22Rv1 (cell line): ENCODE measurements around the gene SOX5.

Source experiments
- ZFX ChIP-seq: fragments of 450-650 bp; IDR thresholded peaks from 2 replicates; pipeline ENCODE4 v1.6.1; 2017; ENCODE audit warnings: antibody characterized with exemption, borderline replicate concordance
- TF ChIP-seq, protein P1 (sequence below): fragments of 450-650 bp; IDR thresholded peaks from 2 replicates; pipeline ENCODE4 v1.5.1; 2017; ENCODE audit warnings: mild to moderate bottlenecking

DNA sequence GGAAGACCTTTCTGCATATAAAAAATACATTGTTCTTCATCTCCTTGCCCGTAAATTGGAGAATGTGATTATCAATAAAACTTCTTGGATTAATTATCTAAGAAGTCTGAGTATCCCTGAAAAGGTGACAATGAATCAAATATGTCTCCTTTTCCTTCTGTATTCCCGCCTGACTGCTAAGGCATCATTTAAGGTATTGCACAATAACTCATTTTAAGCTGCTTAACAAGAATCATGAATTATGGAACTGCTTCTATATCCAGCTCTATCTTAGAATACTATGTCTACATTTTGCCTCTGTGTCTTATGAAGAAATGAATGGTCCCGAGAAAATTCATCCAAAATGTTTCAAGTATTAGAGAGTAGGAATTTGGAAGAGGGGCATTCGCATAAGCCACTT, 294.4 kb downstream of the SOX5 start:
- TF ChIP-seq, protein P1, sequence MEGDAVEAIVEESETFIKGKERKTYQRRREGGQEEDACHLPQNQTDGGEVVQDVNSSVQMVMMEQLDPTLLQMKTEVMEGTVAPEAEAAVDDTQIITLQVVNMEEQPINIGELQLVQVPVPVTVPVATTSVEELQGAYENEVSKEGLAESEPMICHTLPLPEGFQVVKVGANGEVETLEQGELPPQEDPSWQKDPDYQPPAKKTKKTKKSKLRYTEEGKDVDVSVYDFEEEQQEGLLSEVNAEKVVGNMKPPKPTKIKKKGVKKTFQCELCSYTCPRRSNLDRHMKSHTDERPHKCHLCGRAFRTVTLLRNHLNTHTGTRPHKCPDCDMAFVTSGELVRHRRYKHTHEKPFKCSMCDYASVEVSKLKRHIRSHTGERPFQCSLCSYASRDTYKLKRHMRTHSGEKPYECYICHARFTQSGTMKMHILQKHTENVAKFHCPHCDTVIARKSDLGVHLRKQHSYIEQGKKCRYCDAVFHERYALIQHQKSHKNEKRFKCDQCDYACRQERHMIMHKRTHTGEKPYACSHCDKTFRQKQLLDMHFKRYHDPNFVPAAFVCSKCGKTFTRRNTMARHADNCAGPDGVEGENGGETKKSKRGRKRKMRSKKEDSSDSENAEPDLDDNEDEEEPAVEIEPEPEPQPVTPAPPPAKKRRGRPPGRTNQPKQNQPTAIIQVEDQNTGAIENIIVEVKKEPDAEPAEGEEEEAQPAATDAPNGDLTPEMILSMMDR, result no peak
- TF ChIP-seq ZFX, result no peak
